Coronary artery (tissue), 2 donors: ENCODE data around the gene CASK.

Experiments used
- DNase-seq: peaks from one replicate; pipeline ENCODE4 v3.0.0-alpha.2; 2017; ENCODE audit warnings: low spot score
- H3K27ac ChIP-seq, 2 donors: fragments of 200-600 bp; sonication (generic); one replicate each; pipeline ENCODE4 v1.5.1; 2016 to 2019
- H3K4me3 ChIP-seq: fragments of 200-600 bp; sonication (generic); 2 replicates; pipeline ENCODE4 v1.5.1; 2016; ENCODE audit warnings: mild to moderate bottlenecking, moderate library complexity
- TF ChIP-seq, protein P1 (sequence below): fragments of 200-600 bp; sonication (generic); IDR thresholded peaks from one replicate; pipeline ENCODE4 v1.5.1; 2019; ENCODE audit warnings: antibody characterized with exemption

Gene CASK

DNA sequence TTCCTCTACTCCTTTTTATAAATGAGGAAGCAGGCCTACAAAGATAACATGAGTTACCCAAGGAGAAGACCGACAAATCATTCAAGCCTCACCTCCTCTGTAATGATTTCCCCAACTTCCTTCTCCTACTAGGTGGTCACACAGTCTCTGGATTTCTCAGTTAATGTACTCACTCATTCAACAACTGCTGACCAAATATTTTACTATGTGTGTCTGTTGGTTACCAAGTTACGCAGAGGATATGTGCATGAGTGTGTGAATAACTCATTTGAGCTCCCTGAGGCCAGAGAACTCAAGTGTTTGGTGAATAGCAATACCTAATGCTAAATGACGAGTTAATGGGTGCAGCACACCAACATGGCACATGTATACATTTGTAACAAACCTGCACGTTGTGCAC, 10.4 kb downstream of the CASK start:
- Histone ChIP-seq H3K27ac (no peak overlapping the region), H3K4me3 (no peak overlapping the region)
- DNase-seq: no peak
- TF ChIP-seq, protein P1, sequence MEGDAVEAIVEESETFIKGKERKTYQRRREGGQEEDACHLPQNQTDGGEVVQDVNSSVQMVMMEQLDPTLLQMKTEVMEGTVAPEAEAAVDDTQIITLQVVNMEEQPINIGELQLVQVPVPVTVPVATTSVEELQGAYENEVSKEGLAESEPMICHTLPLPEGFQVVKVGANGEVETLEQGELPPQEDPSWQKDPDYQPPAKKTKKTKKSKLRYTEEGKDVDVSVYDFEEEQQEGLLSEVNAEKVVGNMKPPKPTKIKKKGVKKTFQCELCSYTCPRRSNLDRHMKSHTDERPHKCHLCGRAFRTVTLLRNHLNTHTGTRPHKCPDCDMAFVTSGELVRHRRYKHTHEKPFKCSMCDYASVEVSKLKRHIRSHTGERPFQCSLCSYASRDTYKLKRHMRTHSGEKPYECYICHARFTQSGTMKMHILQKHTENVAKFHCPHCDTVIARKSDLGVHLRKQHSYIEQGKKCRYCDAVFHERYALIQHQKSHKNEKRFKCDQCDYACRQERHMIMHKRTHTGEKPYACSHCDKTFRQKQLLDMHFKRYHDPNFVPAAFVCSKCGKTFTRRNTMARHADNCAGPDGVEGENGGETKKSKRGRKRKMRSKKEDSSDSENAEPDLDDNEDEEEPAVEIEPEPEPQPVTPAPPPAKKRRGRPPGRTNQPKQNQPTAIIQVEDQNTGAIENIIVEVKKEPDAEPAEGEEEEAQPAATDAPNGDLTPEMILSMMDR: no peak

DNA sequence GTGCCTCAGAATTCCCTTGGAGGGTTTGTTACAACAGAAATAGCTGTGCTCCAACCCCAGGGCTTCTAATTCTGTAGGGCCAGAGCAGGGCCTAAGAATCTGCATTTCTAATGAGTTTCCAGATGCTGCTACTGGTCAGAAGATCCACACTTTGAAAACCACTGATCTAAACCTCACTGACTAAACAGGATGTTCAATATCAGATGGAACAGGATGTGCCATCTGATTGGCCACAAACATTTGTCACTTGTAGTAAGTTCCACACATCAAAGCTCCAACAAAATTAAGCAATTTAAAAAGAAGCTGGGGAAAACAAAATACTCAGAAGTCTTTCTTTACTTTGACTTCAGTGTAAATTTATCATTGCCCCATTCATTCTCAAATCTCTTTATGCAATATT, 14.3 kb downstream of the CASK start:
- H3K27ac ChIP-seq: no peak overlapping the region
- DNase-seq: no peak
- TF ChIP-seq, protein P1: no peak
- H3K4me3 ChIP-seq: no peak overlapping the region

DNA sequence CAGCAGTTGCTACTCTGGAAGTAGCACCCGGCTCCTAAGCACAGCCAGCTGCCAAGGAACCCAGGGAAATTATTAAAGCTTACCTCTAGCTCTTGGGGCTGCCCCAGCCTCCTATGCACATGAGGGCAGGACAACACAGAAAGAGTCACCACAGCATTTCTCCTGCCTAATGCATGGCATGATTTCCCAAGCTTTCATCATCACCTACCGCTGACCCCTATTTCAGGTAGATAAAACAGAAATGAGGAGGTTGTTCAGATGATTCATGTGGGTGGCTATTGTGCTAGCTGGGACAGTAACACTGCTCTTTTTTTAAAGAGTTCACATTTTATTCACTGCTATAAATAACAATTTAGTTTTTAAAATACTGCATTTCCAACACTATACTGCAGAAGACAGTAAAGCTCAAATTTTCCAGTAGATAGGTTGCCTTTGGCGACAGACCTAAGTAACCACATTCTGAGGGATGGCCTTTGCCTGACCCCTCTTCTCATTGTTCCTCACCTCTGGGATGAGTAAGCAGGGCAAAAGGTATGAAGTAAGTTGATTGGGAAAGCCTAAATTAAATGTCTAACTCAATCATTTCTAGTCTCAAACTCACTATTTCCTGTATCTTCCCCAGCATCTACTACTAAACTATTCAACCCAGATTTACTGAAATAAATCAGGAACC, 16.7 kb downstream of the CASK start:
- DNase-seq: no peak
- Histone ChIP-seq H3K4me3 (no peak overlapping the region), H3K27ac (no peak overlapping the region)
- TF ChIP-seq, protein P1: no peak

DNA sequence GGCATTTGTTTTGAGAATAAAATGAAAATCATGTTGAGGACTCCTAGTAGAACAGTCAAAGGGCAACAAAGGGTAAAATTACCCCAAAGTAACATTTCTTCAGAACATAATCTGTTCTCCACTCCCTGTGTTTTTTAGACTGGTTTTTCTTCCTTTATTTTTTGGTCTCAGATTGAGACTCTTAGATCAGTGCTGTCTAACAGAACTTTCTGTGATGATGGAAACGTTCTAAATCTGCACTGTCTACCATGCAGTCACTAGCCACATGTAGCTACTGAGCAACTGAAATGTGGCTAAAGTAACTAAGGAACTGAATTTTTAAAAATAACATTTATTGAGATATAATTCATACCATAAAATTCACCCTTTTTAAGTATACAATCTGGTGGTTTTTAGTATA, 19.8 kb downstream of the CASK start:
- Histone ChIP-seq H3K27ac (no peak overlapping the region), H3K4me3 (no peak overlapping the region)
- TF ChIP-seq, protein P1: no peak
- DNase-seq: no peak

DNA sequence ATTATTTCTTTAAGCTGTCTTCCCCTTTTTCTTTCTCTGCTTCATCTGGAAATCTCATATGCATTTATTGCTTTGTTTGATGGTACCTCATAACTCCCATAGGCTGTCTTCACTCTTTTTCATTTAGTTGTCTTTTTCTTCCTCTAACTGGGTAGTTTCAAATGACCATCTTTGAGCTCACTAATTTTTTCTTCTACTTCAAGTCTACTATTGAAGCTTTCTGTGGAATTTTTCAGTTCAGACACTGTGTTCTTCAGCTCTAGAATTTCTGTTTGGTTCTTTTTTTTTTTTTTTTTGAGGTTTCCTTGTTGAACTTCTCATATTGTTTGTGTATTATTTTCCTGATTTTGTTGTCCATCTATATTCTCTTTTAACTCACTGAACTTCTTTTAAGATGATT, 23.0 kb downstream of the CASK start:
- Histone ChIP-seq H3K27ac (no peak overlapping the region), H3K4me3 (no peak overlapping the region)
- DNase-seq: no peak
- TF ChIP-seq, protein P1: no peak

DNA sequence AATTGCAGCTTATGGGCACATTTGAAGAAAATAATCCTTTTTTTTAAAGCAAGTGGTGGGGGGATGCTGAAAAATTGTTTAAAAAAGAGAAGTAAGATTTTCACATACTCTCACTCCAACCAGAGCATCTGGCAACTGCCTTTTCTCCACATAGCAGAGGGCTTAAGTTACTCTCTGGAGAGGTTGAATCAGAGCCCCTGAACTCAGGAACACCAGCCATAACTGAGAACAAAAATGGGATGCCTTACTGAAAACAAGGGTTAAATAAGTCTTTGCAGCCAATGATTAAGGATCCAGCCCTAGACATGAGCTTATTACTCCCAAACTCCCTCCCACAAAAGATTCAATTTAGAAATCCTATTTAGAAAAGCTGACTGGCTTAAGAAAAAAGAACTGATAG, 27.5 kb downstream of the CASK start:
- Histone ChIP-seq H3K27ac (no peak overlapping the region), H3K4me3 (no peak overlapping the region)
- no peak for DNase-seq
- TF ChIP-seq, protein P1: no peak

DNA sequence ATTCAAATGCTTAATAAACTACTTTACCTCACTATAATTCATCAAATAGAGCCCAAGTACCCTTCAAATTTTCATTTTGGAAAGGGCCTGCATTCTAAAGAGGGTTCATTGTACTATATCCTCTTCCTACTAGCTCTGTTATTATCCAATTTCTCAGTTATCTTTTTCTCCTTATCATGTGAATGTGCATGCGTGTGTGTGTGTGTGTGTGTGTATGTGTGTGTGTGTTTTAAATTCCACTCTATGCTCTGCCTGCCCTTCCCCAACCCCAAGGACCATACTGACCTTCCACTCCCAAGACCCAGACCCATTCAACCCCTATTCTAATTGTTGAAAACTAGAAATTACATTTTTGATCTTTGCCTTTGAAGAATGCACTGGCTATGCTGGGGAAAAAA, 33.3 kb downstream of the CASK start:
- DNase-seq: no peak
- Histone ChIP-seq H3K27ac (no peak overlapping the region), H3K4me3 (no peak overlapping the region)
- TF ChIP-seq, protein P1: no peak
